ENCODE data around the gene MRPS2. TPM values are rescaled to one million over a fixed set of nuclear protein-coding genes. Genes with fewer than 3 reads are reported as not detected.
A peak's percentile ranks its signal among the peaks of the same experiment; 100 is the strongest.

The MRPS2 gene
- total and polyA plus RNA-seq, 4 donors, result 10.9 to 71.8 (median 31.5) TPM

DNA sequence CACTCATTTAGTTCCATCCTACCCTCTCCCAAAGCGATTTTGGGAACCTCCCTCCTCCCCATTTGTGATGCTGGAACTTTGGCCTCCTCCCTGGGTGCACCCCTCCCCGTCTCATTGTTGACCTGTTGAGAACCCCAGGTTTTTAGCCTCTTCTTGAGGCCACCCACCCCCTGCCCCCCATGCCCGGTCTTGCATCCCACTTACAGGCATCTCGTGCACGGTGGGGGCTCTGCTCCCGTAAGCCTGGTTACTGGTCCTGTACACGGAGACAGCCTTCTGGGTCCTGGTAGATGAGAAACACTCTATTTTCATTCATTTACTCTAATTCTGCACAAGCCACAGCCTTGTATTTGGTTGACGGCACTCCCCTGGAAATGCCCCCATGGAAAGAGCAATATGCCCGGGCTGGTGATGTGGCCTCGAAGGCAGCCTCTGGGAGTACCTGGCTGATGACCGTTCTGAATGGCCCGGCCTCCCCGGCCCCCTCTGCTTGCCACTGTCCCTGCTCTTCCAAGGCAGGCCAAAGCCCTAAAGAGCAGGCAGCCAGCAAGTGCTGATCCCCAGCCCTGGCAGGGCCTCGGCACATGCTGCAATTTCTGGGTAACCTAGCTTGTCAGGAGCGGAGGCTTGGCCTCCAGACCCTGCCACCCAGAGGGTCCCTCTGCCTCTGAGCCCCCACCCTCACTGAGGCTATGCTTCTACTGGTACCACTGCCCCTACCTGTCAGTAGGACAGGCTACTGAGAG, 1.9 kb upstream of the MRPS2 start:
- Histone ChIP-seq H3K27me3 (ENCODE audit: control insufficient read depth in 4 of 4, insufficient read depth in 4 of 4, low read length in 3 of 4) (no peaks in the 10 kb centered on the region), H3K9ac (ENCODE audit: low read depth in 1 of 2, low read length in 2 of 2) (peak overlapping the region in 1 of 2 donors; percentile 6), H3K4me1 (ENCODE audit: control insufficient read depth in 4 of 4, insufficient read depth in 4 of 4, low read length in 3 of 4) (peaks cover 6 to 34% (median 24%) of the 10 kb centered on the region in 4 donors), H3K4me3 (ENCODE audit: low read depth in 1 of 3, low read length in 3 of 3) (no peak overlapping the region), H3K27ac (ENCODE audit: low read depth in 1 of 2, low read length in 2 of 2) (peak overlapping the region in 1 of 2 donors; percentile 43), H3K36me3 (ENCODE audit: control insufficient read depth in 4 of 4, insufficient read depth in 3 of 4, low read depth in 1 of 4, low read length in 3 of 4) (peaks cover 0 to 13% (median 4%) of the 10 kb centered on the region in 4 donors), H3K9me3 (ENCODE audit: control insufficient read depth in 4 of 4, low read length in 3 of 4) (no peaks in the 10 kb centered on the region)
- TF ChIP-seq YY1 (IDR thresholded peaks at IDR 0.05) (no peak), NR2F2 (IDR thresholded peaks at IDR 0.05) (no peak), RXRA (IDR thresholded peaks at IDR 0.05) (no peak), RAD21 (IDR thresholded peaks at IDR 0.05) (no peak), GABPA (IDR thresholded peaks at IDR 0.05 in 1 of 2, conservative IDR thresholded peaks at IDR 0.05 in 1 of 2) (no peak), HNF4A (conservative IDR thresholded peaks at IDR 0.05) (no peak), HNF4G (IDR thresholded peaks at IDR 0.05) (no peak), JUND (IDR thresholded peaks at IDR 0.05) (no peak), FOXA2 (IDR thresholded peaks at IDR 0.05) (no peak), EGR1 (IDR thresholded peaks at IDR 0.05; ENCODE audit: low read depth in 2 of 2) (no peak)
- TF ChIP-seq, protein P1, sequence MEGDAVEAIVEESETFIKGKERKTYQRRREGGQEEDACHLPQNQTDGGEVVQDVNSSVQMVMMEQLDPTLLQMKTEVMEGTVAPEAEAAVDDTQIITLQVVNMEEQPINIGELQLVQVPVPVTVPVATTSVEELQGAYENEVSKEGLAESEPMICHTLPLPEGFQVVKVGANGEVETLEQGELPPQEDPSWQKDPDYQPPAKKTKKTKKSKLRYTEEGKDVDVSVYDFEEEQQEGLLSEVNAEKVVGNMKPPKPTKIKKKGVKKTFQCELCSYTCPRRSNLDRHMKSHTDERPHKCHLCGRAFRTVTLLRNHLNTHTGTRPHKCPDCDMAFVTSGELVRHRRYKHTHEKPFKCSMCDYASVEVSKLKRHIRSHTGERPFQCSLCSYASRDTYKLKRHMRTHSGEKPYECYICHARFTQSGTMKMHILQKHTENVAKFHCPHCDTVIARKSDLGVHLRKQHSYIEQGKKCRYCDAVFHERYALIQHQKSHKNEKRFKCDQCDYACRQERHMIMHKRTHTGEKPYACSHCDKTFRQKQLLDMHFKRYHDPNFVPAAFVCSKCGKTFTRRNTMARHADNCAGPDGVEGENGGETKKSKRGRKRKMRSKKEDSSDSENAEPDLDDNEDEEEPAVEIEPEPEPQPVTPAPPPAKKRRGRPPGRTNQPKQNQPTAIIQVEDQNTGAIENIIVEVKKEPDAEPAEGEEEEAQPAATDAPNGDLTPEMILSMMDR (IDR thresholded peaks at IDR 0.05; ENCODE audit: low read depth, low read length, missing input control), result no peak
- TF ChIP-seq, protein P2, sequence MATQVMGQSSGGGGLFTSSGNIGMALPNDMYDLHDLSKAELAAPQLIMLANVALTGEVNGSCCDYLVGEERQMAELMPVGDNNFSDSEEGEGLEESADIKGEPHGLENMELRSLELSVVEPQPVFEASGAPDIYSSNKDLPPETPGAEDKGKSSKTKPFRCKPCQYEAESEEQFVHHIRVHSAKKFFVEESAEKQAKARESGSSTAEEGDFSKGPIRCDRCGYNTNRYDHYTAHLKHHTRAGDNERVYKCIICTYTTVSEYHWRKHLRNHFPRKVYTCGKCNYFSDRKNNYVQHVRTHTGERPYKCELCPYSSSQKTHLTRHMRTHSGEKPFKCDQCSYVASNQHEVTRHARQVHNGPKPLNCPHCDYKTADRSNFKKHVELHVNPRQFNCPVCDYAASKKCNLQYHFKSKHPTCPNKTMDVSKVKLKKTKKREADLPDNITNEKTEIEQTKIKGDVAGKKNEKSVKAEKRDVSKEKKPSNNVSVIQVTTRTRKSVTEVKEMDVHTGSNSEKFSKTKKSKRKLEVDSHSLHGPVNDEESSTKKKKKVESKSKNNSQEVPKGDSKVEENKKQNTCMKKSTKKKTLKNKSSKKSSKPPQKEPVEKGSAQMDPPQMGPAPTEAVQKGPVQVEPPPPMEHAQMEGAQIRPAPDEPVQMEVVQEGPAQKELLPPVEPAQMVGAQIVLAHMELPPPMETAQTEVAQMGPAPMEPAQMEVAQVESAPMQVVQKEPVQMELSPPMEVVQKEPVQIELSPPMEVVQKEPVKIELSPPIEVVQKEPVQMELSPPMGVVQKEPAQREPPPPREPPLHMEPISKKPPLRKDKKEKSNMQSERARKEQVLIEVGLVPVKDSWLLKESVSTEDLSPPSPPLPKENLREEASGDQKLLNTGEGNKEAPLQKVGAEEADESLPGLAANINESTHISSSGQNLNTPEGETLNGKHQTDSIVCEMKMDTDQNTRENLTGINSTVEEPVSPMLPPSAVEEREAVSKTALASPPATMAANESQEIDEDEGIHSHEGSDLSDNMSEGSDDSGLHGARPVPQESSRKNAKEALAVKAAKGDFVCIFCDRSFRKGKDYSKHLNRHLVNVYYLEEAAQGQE (IDR thresholded peaks at IDR 0.05), result no peak
- no peak for DNase-seq (ENCODE audit: low spot score)
- WGBS, result 91% methylated on average over 15 of the region's 15 CpGs

DNA sequence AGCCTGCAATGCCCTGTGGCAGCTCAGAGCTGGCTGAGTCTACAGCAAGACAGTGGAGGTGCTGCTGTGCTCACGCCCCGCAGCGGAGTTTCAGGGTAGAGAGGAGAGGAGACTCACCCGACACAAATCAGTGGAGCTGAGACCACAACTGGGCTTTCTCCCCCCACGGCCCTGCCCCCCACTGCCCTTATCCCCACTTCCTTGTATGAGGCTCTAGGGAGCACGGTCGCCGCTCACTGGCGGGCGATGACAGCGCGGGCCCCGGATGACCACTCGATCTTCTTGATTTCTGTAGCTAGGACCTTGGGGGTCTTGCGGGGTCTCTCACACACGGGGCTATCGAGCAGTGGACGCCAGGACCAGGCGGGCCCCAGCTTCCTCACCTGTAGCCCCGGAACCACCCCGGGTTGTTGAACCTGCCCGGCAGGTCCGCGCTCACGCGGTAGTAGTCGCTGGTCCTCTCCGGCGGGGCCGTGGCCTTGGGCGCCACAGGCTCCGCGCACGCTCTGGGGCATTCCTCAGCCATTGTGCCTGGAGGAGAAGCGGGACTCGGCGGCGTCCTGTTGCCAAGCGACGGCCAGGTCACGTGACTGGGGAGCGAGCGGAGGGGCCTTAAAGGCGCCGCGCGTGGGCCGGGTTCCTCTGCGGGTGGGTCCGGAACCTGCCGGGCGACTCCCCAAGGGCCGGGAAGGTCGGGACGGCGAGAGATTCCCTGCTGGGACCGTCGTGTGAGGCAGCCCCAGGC, 984 bp upstream of the MRPS2 start:
- peaks cover 2 to 20% (median 10%) of the 10 kb centered on the region in 4 donors for H3K36me3 ChIP-seq (ENCODE audit: control insufficient read depth in 4 of 4, insufficient read depth in 3 of 4, low read depth in 1 of 4, low read length in 3 of 4)
- H3K4me1 ChIP-seq (ENCODE audit: control insufficient read depth in 4 of 4, insufficient read depth in 4 of 4, low read length in 3 of 4), result peaks cover 6 to 34% (median 24%) of the 10 kb centered on the region in 4 donors
- H3K27ac ChIP-seq (ENCODE audit: low read depth in 1 of 2, low read length in 2 of 2), result peak overlapping the region; percentile 43 to 82
- peak overlapping the region in 1 of 2 donors; percentile 19 for H3K9ac ChIP-seq (ENCODE audit: low read depth in 1 of 2, low read length in 2 of 2)
- peak overlapping the region; percentile 49 to 84 (median 80) for H3K4me3 ChIP-seq (ENCODE audit: low read depth in 1 of 3, low read length in 3 of 3)
- TF ChIP-seq RXRA (IDR thresholded peaks at IDR 0.05) (no peak), SP1 (IDR thresholded peaks at IDR 0.05) (no peak), YY1 (IDR thresholded peaks at IDR 0.05) (peak; percentile 69), NR2F2 (IDR thresholded peaks at IDR 0.05) (no peak), TAF1 (conservative IDR thresholded peaks at IDR 0.05) (no peak), FOXA2 (IDR thresholded peaks at IDR 0.05) (no peak), GABPA (IDR thresholded peaks at IDR 0.05 in 1 of 2, conservative IDR thresholded peaks at IDR 0.05 in 1 of 2) (no peak), JUND (IDR thresholded peaks at IDR 0.05) (no peak), EGR1 (IDR thresholded peaks at IDR 0.05; ENCODE audit: low read depth in 2 of 2) (no peak), HNF4G (IDR thresholded peaks at IDR 0.05) (no peak), RAD21 (IDR thresholded peaks at IDR 0.05) (no peak), HNF4A (conservative IDR thresholded peaks at IDR 0.05) (no peak)
- TF ChIP-seq, protein P3, sequence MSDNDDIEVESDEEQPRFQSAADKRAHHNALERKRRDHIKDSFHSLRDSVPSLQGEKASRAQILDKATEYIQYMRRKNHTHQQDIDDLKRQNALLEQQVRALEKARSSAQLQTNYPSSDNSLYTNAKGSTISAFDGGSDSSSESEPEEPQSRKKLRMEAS (IDR thresholded peaks at IDR 0.05), result peak; percentile 29
- TF ChIP-seq, protein P4, sequence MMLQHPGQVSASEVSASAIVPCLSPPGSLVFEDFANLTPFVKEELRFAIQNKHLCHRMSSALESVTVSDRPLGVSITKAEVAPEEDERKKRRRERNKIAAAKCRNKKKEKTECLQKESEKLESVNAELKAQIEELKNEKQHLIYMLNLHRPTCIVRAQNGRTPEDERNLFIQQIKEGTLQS (IDR thresholded peaks at IDR 0.05), result no peak
- TF ChIP-seq, protein P2 (IDR thresholded peaks at IDR 0.05), result no peak
- TF ChIP-seq, protein P5, sequence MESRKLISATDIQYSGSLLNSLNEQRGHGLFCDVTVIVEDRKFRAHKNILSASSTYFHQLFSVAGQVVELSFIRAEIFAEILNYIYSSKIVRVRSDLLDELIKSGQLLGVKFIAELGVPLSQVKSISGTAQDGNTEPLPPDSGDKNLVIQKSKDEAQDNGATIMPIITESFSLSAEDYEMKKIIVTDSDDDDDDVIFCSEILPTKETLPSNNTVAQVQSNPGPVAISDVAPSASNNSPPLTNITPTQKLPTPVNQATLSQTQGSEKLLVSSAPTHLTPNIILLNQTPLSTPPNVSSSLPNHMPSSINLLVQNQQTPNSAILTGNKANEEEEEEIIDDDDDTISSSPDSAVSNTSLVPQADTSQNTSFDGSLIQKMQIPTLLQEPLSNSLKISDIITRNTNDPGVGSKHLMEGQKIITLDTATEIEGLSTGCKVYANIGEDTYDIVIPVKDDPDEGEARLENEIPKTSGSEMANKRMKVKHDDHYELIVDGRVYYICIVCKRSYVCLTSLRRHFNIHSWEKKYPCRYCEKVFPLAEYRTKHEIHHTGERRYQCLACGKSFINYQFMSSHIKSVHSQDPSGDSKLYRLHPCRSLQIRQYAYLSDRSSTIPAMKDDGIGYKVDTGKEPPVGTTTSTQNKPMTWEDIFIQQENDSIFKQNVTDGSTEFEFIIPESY (IDR thresholded peaks at IDR 0.05), result no peak
- H3K9me3 ChIP-seq (ENCODE audit: control insufficient read depth in 4 of 4, low read length in 3 of 4), result no peaks in the 10 kb centered on the region
- WGBS, result 1% methylated on average over 58 of the region's 58 CpGs
- H3K27me3 ChIP-seq (ENCODE audit: control insufficient read depth in 4 of 4, insufficient read depth in 4 of 4, low read length in 3 of 4), result no peaks in the 10 kb centered on the region
- peak; percentile 90 for DNase-seq (ENCODE audit: low spot score)

Measured in liver (tissue), 9 donors.